IMR-90 (cell line): ENCODE measurements around the gene THADA. TPM values are rescaled to one million over a fixed set of nuclear protein-coding genes. Genes with fewer than 3 reads are reported as not detected.

Source experiments
- ATAC-seq: fragments of 200-7000 bp; cut with Tn5 transposase; 2 replicates; pipeline ENCODE4 v1.9.1; 2020; ENCODE audit warnings: low read depth, mild to moderate bottlenecking, moderate library complexity
- BruUV-seq: library from RNA; stranded (reverse); fragments of 400-500 nt; replicated peaks from 2 replicates; lab custom pipeline; 2021; lab: Mats Ljungman, UMichigan
- CTCF ChIA-PET: fragments of 300-600 bp; formaldehyde crosslinking; extraction: SDS; loops from one replicate; lab custom pipeline; 2021; ENCODE audit warnings: antibody characterized with exemption; lab: Yijun Ruan, JAX
- POLR2A ChIA-PET: fragments of 300-600 bp; sonication (Branson Sonifier 250); formaldehyde crosslinking; loops from one replicate; lab custom pipeline; 2022; ENCODE audit warnings: antibody characterized with exemption; ENCODE audit not compliant: unreplicated experiment; lab: Charles Lee
- DNase-seq: peaks from one replicate; pipeline ENCODE4 v3.0.0; 2013
- H2AFZ ChIP-seq: replicated peaks from 2 replicates; pipeline ENCODE3; 2013; ENCODE audit warnings: low read length, mild to moderate bottlenecking; ENCODE audit not compliant: poor library complexity
- H2AK5ac ChIP-seq: 2 replicates; pipeline ENCODE4 v1.6.1; 2013; ENCODE audit warnings: low read depth, low read length, inconsistent platforms
- H2AK9ac ChIP-seq: replicated peaks from 2 replicates; pipeline ENCODE3; 2013; ENCODE audit warnings: mild to moderate bottlenecking, low read depth, low read length, moderate library complexity; ENCODE audit not compliant: poor library complexity
- H2BK120ac ChIP-seq: 2 replicates; pipeline ENCODE4 v1.6.1; 2013; ENCODE audit warnings: low read depth, low read length, inconsistent platforms
- H2BK15ac ChIP-seq: 3 replicates; pipeline ENCODE4 v1.6.1; 2013; ENCODE audit warnings: low read depth, low read length, inconsistent platforms
- H2BK20ac ChIP-seq: 2 replicates; pipeline ENCODE4 v1.6.1; 2013; ENCODE audit warnings: low read depth, mild to moderate bottlenecking, inconsistent platforms, low read length, moderate library complexity
- H2BK5ac ChIP-seq: 2 replicates; pipeline ENCODE4 v1.6.1; 2013; ENCODE audit warnings: mild to moderate bottlenecking, low read depth, low read length, inconsistent platforms; ENCODE audit not compliant: poor library complexity, severe bottlenecking
- H3K14ac ChIP-seq: replicated peaks from 2 replicates; pipeline ENCODE4 v1.6.1; 2013; ENCODE audit warnings: low read depth, low read length, inconsistent platforms
- H3K18ac ChIP-seq: 2 replicates; pipeline ENCODE4 v1.6.1; 2013; ENCODE audit warnings: low read depth, low read length, control low read depth
- H3K23ac ChIP-seq: 2 replicates; pipeline ENCODE4 v1.6.1; 2013; ENCODE audit warnings: low read depth, low read length, inconsistent platforms
- H3K27ac ChIP-seq: 2 replicates; pipeline ENCODE4 v1.5.1; 2013; ENCODE audit warnings: mild to moderate bottlenecking, control low read depth, low read length; ENCODE audit not compliant: insufficient read depth
- H3K27me3 ChIP-seq: 2 replicates; pipeline ENCODE4 v1.6.1; 2013; ENCODE audit warnings: low read length; ENCODE audit not compliant: control insufficient read depth, insufficient read depth
- H3K36me3 ChIP-seq: 2 replicates; pipeline ENCODE4 v1.6.1; 2013; ENCODE audit warnings: low read length, mixed read lengths; ENCODE audit not compliant: control insufficient read depth, insufficient read depth
- H3K4ac ChIP-seq: 2 replicates; pipeline ENCODE4 v1.6.1; 2013; ENCODE audit warnings: low read depth, low read length, inconsistent platforms
- H3K4me1 ChIP-seq: 2 replicates; pipeline ENCODE4 v1.6.1; 2013; ENCODE audit warnings: low read length, mixed read lengths; ENCODE audit not compliant: control insufficient read depth, insufficient read depth
- H3K4me2 ChIP-seq: 2 replicates; pipeline ENCODE4 v1.6.1; 2013; ENCODE audit warnings: low read depth, mild to moderate bottlenecking, control low read depth, low read length, moderate library complexity
- H3K4me3 ChIP-seq: 2 replicates; pipeline ENCODE4 v1.5.1; 2013; ENCODE audit warnings: low read depth, mild to moderate bottlenecking, control low read depth, low read length, moderate library complexity; ENCODE audit not compliant: insufficient read depth
- H3K56ac ChIP-seq: 2 replicates; pipeline ENCODE4 v1.6.1; 2013; ENCODE audit warnings: low read length, inconsistent platforms; ENCODE audit not compliant: insufficient read depth; ENCODE audit errors: extremely low read depth
- H3K79me1 ChIP-seq, 2 experiments: 2 replicates each; pipeline ENCODE4 v1.6.1; 2013; ENCODE audit warnings: low read length in 2 of 2, inconsistent platforms in 1 of 2, low read depth in 1 of 2
- H3K9ac ChIP-seq: 2 replicates; pipeline ENCODE4 v1.6.1; 2013; ENCODE audit warnings: low read depth, low read length, control low read depth
- H3K9me1 ChIP-seq: 2 replicates; pipeline ENCODE4 v1.6.1; 2013; ENCODE audit warnings: low read length, inconsistent platforms; ENCODE audit not compliant: insufficient read depth
- H3K9me3 ChIP-seq: 2 replicates; pipeline ENCODE4 v1.6.1; 2013; ENCODE audit warnings: low read length; ENCODE audit not compliant: control insufficient read depth, insufficient read depth
- H4K20me1 ChIP-seq: 2 replicates; pipeline ENCODE4 v1.6.1; 2013; ENCODE audit warnings: low read length, inconsistent platforms; ENCODE audit not compliant: insufficient read depth
- H4K5ac ChIP-seq: 2 replicates; pipeline ENCODE4 v1.6.1; 2013; ENCODE audit warnings: mild to moderate bottlenecking, low read depth, low read length, control low read depth
- H4K8ac ChIP-seq, 2 experiments: 2 replicates each; pipeline ENCODE4 v1.6.1; 2013; ENCODE audit warnings: low read depth in 2 of 2, low read length in 2 of 2, control low read depth in 1 of 2, inconsistent platforms in 1 of 2
- H4K91ac ChIP-seq: 2 replicates; pipeline ENCODE4 v1.6.1; 2013; ENCODE audit warnings: low read depth, low read length, inconsistent platforms; ENCODE audit not compliant: insufficient read depth
- BHLHE40 ChIP-seq: fragments of 150-350 bp; IDR thresholded peaks from 2 replicates; pipeline ENCODE4 v1.6.1; 2016; ENCODE audit warnings: mild to moderate bottlenecking, low read depth, low read length
- CHD1 ChIP-seq: IDR thresholded peaks from 2 replicates; pipeline ENCODE4 v1.6.1; 2012; ENCODE audit warnings: low read depth, low read length, improper control_type of control experiment
- FOS ChIP-seq: fragments of 150-350 bp; IDR thresholded peaks from 2 replicates; pipeline ENCODE4 v1.6.1; 2016; ENCODE audit warnings: low read depth, low read length
- MAFK ChIP-seq: IDR thresholded peaks from 2 replicates; pipeline ENCODE4 v1.6.1; 2012; ENCODE audit warnings: low read depth, low read length, improper control_type of control experiment
- MAZ ChIP-seq: IDR thresholded peaks from 2 replicates; pipeline ENCODE4 v1.6.1; 2012; ENCODE audit warnings: low read depth, mild to moderate bottlenecking, low read length, improper control_type of control experiment, moderate library complexity, borderline replicate concordance
- MXI1 ChIP-seq: IDR thresholded peaks from 2 replicates; pipeline ENCODE4 v1.6.1; 2012; ENCODE audit warnings: low read depth, mild to moderate bottlenecking, low read length, moderate library complexity, borderline replicate concordance
- POLR2A ChIP-seq: IDR thresholded peaks from 2 replicates; pipeline ENCODE4 v1.6.1; 2012; ENCODE audit warnings: mild to moderate bottlenecking, low read depth, low read length
- RAD21 ChIP-seq: IDR thresholded peaks from 2 replicates; pipeline ENCODE4 v1.6.1; 2012; ENCODE audit warnings: low read length, improper control_type of control experiment
- RCOR1 ChIP-seq: IDR thresholded peaks from 2 replicates; pipeline ENCODE4 v1.6.1; 2012; ENCODE audit warnings: mild to moderate bottlenecking, low read length, improper control_type of control experiment; ENCODE audit not compliant: insufficient replicate concordance
- RFX5 ChIP-seq: IDR thresholded peaks from 2 replicates; pipeline ENCODE4 v1.8.0; 2012; ENCODE audit warnings: low read depth, mild to moderate bottlenecking, low read length, moderate library complexity
- SMC3 ChIP-seq: fragments of 150-350 bp; IDR thresholded peaks from 2 replicates; pipeline ENCODE4 v1.6.1; 2016; ENCODE audit warnings: low read depth, mild to moderate bottlenecking, antibody characterized with exemption, low read length, moderate library complexity
- dilution Hi-C: fragments of 300-500 bp; cut with HindIII; formaldehyde crosslinking; loops from one replicate; pipeline ENCODE4 v1.14.3; 2018; ENCODE audit warnings: low sequenced_read_pairs; ENCODE audit not compliant: unreplicated experiment
- in situ Hi-C: fragments of 300-500 bp; cut with MboI; formaldehyde crosslinking; loops from 3 replicates; pipeline ENCODE4 v1.14.3; 2019; ENCODE audit warnings: low sequenced_read_pairs, inconsistent platforms, mixed read lengths
- intact Hi-C: fragments of 100-400 bp; cut with micrococcal nuclease; formaldehyde crosslinking; loops from 2 replicates; pipeline ENCODE4 v1.10.0; 2022
- polyA plus RNA-seq, 3 experiments: library from polyadenylated mRNA; depleted of rRNA; stranded (reverse); fragments of >200 nt; gene quantifications; 2 replicates each; pipeline ENCODE4 v1.2.3, GENCODE V29; 2012; ENCODE audit warnings: low replicate concordance in 1 of 3
- total RNA-seq: library from RNA; depleted of rRNA; stranded (reverse); fragments of >200 nt; gene quantifications from 2 replicates; pipeline ENCODE4 v1.2.3, GENCODE V29; 2012
- TF ChIP-seq, protein P1 (sequence below): conservative IDR thresholded peaks from 2 replicates; pipeline ENCODE4 v1.5.1; 2012; ENCODE audit warnings: mild to moderate bottlenecking, low read depth, low read length, improper control_type of control experiment
- TF ChIP-seq, protein P2 (sequence below): fragments of 150-350 bp; IDR thresholded peaks from 2 replicates; pipeline ENCODE4 v1.6.1; 2017; ENCODE audit warnings: mild to moderate bottlenecking, antibody characterized with exemption, low read length, low read depth

The THADA gene
- total and polyA plus RNA-seq, 2 of the 4 experiments (the other 2 are of a cell fraction): 10.5 to 21.3 TPM

DNA sequence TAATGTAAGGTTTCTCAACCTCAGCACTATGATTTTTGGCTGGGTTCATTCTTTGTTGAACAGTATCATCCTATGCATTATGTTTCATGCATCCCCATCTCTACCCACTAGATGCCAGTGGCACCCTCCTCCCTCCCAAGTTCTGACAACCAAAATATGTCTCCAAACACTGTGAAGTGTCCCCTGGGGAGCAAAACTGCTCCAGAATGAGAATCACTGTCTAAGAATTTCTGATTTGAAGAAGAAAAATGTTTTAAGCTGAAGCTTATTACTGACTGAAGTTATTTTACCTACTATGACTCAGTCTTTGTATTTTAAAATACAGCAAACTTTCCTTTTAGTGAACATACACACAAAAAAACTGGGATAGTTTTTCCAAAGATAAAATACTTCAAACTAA is 3.4 kb downstream of the THADA start:
- H2AK9ac ChIP-seq: no peak overlapping the region
- H2BK5ac ChIP-seq: no peak overlapping the region
- no peak overlapping the region for H4K91ac ChIP-seq
- dilution Hi-C loops (no loop called here), intact Hi-C loops (no loop called here), in situ Hi-C loops (no loop called here)
- no peaks in the 10 kb centered on the region for H3K4me1 ChIP-seq
- H4K8ac ChIP-seq: no peak overlapping the region
- TF ChIP-seq RCOR1: no peak
- no peak for TF ChIP-seq MAFK
- TF ChIP-seq RFX5: no peak
- no peak for TF ChIP-seq POLR2A
- TF ChIP-seq SMC3: no peak
- no peak for TF ChIP-seq RAD21
- no peak for TF ChIP-seq CHD1
- TF ChIP-seq, protein P1, sequence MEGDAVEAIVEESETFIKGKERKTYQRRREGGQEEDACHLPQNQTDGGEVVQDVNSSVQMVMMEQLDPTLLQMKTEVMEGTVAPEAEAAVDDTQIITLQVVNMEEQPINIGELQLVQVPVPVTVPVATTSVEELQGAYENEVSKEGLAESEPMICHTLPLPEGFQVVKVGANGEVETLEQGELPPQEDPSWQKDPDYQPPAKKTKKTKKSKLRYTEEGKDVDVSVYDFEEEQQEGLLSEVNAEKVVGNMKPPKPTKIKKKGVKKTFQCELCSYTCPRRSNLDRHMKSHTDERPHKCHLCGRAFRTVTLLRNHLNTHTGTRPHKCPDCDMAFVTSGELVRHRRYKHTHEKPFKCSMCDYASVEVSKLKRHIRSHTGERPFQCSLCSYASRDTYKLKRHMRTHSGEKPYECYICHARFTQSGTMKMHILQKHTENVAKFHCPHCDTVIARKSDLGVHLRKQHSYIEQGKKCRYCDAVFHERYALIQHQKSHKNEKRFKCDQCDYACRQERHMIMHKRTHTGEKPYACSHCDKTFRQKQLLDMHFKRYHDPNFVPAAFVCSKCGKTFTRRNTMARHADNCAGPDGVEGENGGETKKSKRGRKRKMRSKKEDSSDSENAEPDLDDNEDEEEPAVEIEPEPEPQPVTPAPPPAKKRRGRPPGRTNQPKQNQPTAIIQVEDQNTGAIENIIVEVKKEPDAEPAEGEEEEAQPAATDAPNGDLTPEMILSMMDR: no peak; the same call in 1 of the 2 replicates
- TF ChIP-seq FOS: no peak
- TF ChIP-seq MAZ: no peak
- TF ChIP-seq MXI1: no peak
- no peak for TF ChIP-seq BHLHE40
- TF ChIP-seq, protein P2, sequence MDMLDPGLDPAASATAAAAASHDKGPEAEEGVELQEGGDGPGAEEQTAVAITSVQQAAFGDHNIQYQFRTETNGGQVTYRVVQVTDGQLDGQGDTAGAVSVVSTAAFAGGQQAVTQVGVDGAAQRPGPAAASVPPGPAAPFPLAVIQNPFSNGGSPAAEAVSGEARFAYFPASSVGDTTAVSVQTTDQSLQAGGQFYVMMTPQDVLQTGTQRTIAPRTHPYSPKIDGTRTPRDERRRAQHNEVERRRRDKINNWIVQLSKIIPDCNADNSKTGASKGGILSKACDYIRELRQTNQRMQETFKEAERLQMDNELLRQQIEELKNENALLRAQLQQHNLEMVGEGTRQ: no peak
- no peak overlapping the region for H3K27ac ChIP-seq
- peaks cover 5% of the 10 kb centered on the region; the same call in 1 of the 2 replicates for H3K36me3 ChIP-seq
- peaks cover 3% of the 10 kb centered on the region; the same call in 1 of the 2 replicates for H3K9me1 ChIP-seq
- H3K9me3 ChIP-seq: no peaks in the 10 kb centered on the region
- H3K4ac ChIP-seq: no peak overlapping the region
- no peak overlapping the region for H4K5ac ChIP-seq
- H3K9ac ChIP-seq: no peak overlapping the region
- no TSS peak for BruUV-seq
- no peaks in the 10 kb centered on the region for H3K27me3 ChIP-seq
- H2BK15ac ChIP-seq: no peak overlapping the region
- ATAC-seq: no peak
- H3K18ac ChIP-seq: no peak overlapping the region
- POLR2A ChIA-PET: no interaction called here
- H3K14ac ChIP-seq: no peak overlapping the region
- no peak overlapping the region for H3K56ac ChIP-seq
- H2BK20ac ChIP-seq: no peak overlapping the region
- peaks cover 14 to 31% of the 10 kb centered on the region in 2 experiments for H3K79me1 ChIP-seq
- CTCF ChIA-PET: interaction anchor here (1.4 kb wide), 1 partner anchor 13 kb away, joined by 3 read pairs; no protein-coding TSS in a partner anchor
- H3K23ac ChIP-seq: no peak overlapping the region
- DNase-seq: no peak
- no peak overlapping the region for H2AK5ac ChIP-seq
- H4K20me1 ChIP-seq: no peaks in the 10 kb centered on the region
- no peak overlapping the region for H2BK120ac ChIP-seq
- H3K4me2 ChIP-seq: no peak overlapping the region
- no peak overlapping the region for H3K4me3 ChIP-seq
- H2AFZ ChIP-seq: no peak overlapping the region
